PC-9 (cell line): ENCODE results near the gene CKAP5.

Experiments
- CTCF ChIP-seq: fragments of 200-600 bp; sonication (generic); conservative IDR thresholded peaks from 2 replicates; pipeline ENCODE4 v1.6.1; 2017; ENCODE audit warnings: mixed run types, antibody characterized with exemption, mild to moderate bottlenecking, moderate library complexity
- EZH2 ChIP-seq: fragments of 200-600 bp; sonication (generic); IDR thresholded peaks from 2 replicates; pipeline ENCODE4 v1.8.0; 2017; ENCODE audit warnings: antibody characterized with exemption, low read depth

GRCh38 chr11:46737699-46738098, 108.4 kb downstream of the CKAP5 start:
- TF ChIP-seq CTCF (no peak), EZH2 (no peak)
